Measurements from ENCODE around the gene TCF20.

Gene TCF20

DNA sequence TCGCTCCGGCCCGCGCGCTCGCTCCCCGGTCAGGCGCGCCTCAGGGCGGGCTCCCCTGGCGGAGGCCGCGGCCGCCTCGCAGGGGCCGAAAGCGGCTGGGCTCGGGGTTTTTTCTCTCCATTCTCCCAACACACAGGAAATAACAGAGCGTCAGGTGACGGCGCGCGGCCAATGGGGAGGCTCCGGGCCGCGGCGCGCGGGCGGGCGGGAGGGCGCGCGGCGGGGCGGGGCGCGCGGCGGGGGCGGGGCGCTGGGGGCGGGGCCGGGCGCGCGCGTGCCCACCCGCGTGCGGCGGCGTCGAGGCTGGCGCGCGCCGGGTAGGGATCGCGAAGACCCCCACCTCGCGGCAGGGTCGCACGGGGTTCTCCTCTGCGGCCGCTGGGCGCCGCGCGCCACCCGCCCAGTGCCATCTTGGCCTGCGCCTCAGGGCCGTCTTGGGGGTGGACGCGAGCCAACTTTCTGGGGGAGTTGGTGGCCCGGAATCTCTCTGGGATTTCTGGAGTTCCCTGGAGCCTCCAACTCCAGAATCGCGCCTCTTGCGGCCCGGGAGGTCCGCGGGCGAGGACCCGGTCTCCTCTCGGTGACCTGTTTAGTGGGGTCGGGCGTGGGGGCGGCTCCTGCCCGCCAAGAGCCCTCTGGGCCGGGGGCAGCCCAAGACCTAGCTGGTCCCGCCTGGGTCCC, at the start of gene TCF20:
TCF20 (minus strand) TSS at position 144 of the 681 bp plus-strand sequence. CDS start 55,348 bp downstream, outside the sequence.
- DNase-seq: peak; percentile 78
- no peaks in the 10 kb centered on the region for H3K27me3 ChIP-seq (ENCODE audit: insufficient read depth, low read depth, severe bottlenecking)
- peaks cover 28% of the 10 kb centered on the region for H3K36me3 ChIP-seq
- H3K27ac ChIP-seq: peak within 1 kb of the TSS; percentile 86
- peak within 1 kb of the TSS; percentile 92 for H3K4me3 ChIP-seq (ENCODE audit: low read depth, low read length)
- TF ChIP-seq, protein P1, sequence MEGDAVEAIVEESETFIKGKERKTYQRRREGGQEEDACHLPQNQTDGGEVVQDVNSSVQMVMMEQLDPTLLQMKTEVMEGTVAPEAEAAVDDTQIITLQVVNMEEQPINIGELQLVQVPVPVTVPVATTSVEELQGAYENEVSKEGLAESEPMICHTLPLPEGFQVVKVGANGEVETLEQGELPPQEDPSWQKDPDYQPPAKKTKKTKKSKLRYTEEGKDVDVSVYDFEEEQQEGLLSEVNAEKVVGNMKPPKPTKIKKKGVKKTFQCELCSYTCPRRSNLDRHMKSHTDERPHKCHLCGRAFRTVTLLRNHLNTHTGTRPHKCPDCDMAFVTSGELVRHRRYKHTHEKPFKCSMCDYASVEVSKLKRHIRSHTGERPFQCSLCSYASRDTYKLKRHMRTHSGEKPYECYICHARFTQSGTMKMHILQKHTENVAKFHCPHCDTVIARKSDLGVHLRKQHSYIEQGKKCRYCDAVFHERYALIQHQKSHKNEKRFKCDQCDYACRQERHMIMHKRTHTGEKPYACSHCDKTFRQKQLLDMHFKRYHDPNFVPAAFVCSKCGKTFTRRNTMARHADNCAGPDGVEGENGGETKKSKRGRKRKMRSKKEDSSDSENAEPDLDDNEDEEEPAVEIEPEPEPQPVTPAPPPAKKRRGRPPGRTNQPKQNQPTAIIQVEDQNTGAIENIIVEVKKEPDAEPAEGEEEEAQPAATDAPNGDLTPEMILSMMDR (IDR thresholded peaks at IDR 0.05; ENCODE audit: low read depth, low read length): no peak
- H3K9me3 ChIP-seq (ENCODE audit: severe bottlenecking): no peaks in the 10 kb centered on the region

DNA sequence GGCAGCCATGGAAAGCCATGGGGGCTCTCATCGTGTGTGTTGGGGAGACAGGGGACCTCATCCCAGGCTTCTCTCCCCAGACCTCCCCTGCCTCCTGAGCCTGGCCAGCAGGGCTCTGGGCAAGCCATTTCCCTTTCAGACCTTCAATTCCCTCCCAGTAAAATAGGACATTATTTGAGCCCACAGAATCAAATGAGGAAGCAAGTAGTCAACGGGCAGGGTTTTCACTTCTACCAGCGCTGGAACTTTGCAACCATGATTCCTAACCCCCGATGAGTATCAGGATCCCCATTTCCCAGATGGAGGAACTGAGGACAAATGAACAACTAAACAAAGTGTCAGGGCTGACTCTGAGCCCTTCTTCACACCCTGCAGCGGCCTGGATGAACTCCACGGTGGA, 48.9 kb upstream of the TCF20 start:
- Histone ChIP-seq H3K36me3 (peaks cover 7% of the 10 kb centered on the region; the same call in 1 of the 2 replicates), H3K4me3 (ENCODE audit: low read depth, low read length) (no peak overlapping the region), H3K9me3 (ENCODE audit: severe bottlenecking) (no peaks in the 10 kb centered on the region), H3K27ac (no peak overlapping the region), H3K27me3 (ENCODE audit: insufficient read depth, low read depth, severe bottlenecking) (no peaks in the 10 kb centered on the region)
- DNase-seq: no peak
- TF ChIP-seq, protein P1 (IDR thresholded peaks at IDR 0.05; ENCODE audit: low read depth, low read length): no peak

DNA sequence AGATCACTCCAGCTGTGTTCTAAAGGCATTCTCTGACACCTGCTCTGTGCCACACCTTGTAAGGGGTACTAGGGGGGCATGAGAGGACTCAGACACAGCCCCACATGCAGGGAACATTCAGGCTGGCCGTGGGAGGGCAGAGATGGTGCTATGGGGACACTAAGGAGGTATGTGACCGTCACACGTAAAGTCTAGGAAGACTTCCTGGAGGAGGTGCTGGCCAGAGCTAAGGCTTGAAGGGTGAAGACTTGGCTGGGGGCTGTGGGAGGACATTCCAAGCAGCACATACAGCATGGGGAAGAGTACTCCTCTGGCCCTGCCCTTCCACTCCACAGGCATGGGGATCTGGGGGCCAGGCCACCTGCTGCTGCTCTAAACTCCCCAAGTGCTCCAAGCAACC, 48.5 kb upstream of the TCF20 start:
- Histone ChIP-seq H3K27ac (no peak overlapping the region), H3K27me3 (ENCODE audit: insufficient read depth, low read depth, severe bottlenecking) (no peaks in the 10 kb centered on the region), H3K36me3 (peaks cover 7% of the 10 kb centered on the region; the same call in 1 of the 2 replicates), H3K9me3 (ENCODE audit: severe bottlenecking) (no peaks in the 10 kb centered on the region), H3K4me3 (ENCODE audit: low read depth, low read length) (no peak overlapping the region)
- DNase-seq: no peak
- TF ChIP-seq, protein P1 (IDR thresholded peaks at IDR 0.05; ENCODE audit: low read depth, low read length): no peak

DNA sequence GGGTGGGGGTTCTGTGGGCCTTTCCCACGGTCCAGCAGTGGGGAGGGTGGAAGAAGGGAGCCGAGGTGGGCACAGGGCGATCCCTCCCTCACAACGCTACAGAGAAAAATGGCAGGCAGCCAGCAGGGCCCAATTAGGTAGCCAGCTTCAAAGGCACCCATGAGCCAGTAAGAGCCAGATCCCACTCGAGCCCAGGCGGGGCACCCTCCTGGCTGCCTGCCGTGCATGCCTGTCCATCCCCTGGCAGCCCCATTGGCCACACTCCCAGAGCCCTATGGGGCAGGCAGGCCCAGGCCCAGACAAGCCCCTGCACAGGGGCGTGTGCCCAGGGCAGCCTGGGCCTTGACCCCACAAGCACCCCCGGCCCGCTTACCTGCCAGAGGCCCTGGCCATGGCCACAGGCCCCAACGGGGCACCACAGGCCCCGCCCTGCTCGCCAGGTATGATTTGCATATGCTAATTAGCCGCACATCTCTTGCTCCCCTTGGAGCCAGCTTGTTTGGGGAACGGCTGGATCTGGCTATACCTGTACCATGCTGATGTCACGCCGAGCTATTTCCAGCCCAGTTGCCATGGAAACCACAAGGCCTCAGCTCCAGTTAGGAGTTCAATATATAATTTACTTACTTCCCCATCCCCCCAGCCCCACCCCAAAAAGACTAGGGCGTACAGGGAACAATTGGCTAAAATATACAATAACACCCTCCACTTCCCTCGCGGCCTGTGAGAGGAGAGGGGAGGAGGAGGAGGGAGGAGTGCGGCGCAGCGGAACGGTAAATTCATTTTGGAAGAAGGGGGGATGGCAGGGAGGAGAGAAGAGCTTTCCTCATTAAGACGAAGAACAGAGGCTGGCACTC, 47.5 kb upstream of the TCF20 start:
- DNase-seq: no peak
- Histone ChIP-seq H3K36me3 (peaks cover 7% of the 10 kb centered on the region; the same call in 1 of the 2 replicates), H3K27ac (no peak overlapping the region), H3K9me3 (ENCODE audit: severe bottlenecking) (no peaks in the 10 kb centered on the region), H3K27me3 (ENCODE audit: insufficient read depth, low read depth, severe bottlenecking) (no peaks in the 10 kb centered on the region), H3K4me3 (ENCODE audit: low read depth, low read length) (no peak overlapping the region)
- TF ChIP-seq, protein P1 (IDR thresholded peaks at IDR 0.05; ENCODE audit: low read depth, low read length): no peak

DNA sequence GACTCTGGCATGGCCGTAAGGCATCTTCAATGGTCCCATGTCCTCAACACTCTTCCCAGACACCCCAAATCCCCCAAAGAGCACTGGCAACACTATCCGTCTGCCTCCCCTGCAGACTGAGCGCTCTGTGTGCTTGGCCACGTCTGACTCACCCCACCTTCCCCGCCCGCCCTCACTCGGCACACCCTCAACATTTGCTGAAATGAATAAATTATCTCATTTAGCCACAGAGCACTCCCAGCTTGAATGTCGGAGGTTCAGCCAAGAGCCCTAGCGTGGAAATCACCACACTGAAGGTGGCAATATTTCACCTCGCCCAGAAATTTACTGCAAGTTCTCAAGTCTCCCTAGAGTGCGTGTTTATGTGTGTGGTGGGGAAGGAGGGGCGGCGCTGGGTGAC, 46.6 kb upstream of the TCF20 start:
- Histone ChIP-seq H3K9me3 (ENCODE audit: severe bottlenecking) (no peaks in the 10 kb centered on the region), H3K27me3 (ENCODE audit: insufficient read depth, low read depth, severe bottlenecking) (no peaks in the 10 kb centered on the region), H3K36me3 (peaks cover 1% of the 10 kb centered on the region; the same call in 1 of the 2 replicates), H3K27ac (no peak overlapping the region), H3K4me3 (ENCODE audit: low read depth, low read length) (no peak overlapping the region)
- no peak for DNase-seq
- TF ChIP-seq, protein P1 (IDR thresholded peaks at IDR 0.05; ENCODE audit: low read depth, low read length): no peak

All from WERI-Rb-1 (cell line).